Measurements from ENCODE around the gene DISP3. TPM values are rescaled to one million over a fixed set of nuclear protein-coding genes. Genes with fewer than 3 reads are reported as not detected.

Gene DISP3
- total and polyA plus RNA-seq, 2 experiments from 2014 or later = 0.18 to 0.74 TPM

- Histone ChIP-seq H3K4me1 (ENCODE audit: low read depth) (no peaks in the 10 kb centered on the region), H3K36me3 (no peaks in the 10 kb centered on the region), H3K27ac (no peak overlapping the region), H3K27me3 (peaks cover 17% of the 10 kb centered on the region), H3K4me3 (no peak overlapping the region), H3K9me3 (ENCODE audit: low read depth) (no peaks in the 10 kb centered on the region)
- TF ChIP-seq CTCF (IDR thresholded peaks at IDR 0.05; ENCODE audit: low read depth, low read length) = no peak
- DNase-seq (ENCODE audit: low read depth in 1 of 2, low spot score in 1 of 2) = no peak
These were observed 64.8 kb downstream of the DISP3 start for GRCh38 chr1:11543796-11544195.

GRCh38 chr1:11546456-11546855, 67.5 kb downstream of the DISP3 start:
- H3K4me1 ChIP-seq (ENCODE audit: low read depth) = no peaks in the 10 kb centered on the region
- H3K27me3 ChIP-seq = peaks cover 28% of the 10 kb centered on the region
- TF ChIP-seq CTCF (IDR thresholded peaks at IDR 0.05; ENCODE audit: low read depth, low read length) = no peak
- H3K36me3 ChIP-seq = no peaks in the 10 kb centered on the region
- H3K27ac ChIP-seq = no peak overlapping the region
- no peaks in the 10 kb centered on the region for H3K9me3 ChIP-seq (ENCODE audit: low read depth)
- H3K4me3 ChIP-seq = no peak overlapping the region
- DNase-seq (ENCODE audit: low read depth in 1 of 2, low spot score in 1 of 2) = no peak

GRCh38 chr1:11550664-11551283, 71.8 kb downstream of the DISP3 start:
- Histone ChIP-seq H3K27me3 (peaks cover 45% of the 10 kb centered on the region), H3K27ac (no peak overlapping the region), H3K4me3 (no peak overlapping the region), H3K9me3 (ENCODE audit: low read depth) (no peaks in the 10 kb centered on the region), H3K4me1 (ENCODE audit: low read depth) (no peaks in the 10 kb centered on the region), H3K36me3 (no peaks in the 10 kb centered on the region)
- peak; percentile 89 to 97 for DNase-seq (ENCODE audit: low read depth in 1 of 2, low spot score in 1 of 2)
- no peak for TF ChIP-seq CTCF (IDR thresholded peaks at IDR 0.05; ENCODE audit: low read depth, low read length)

GRCh38 chr1:11558276-11558675, 79.3 kb downstream of the DISP3 start:
- Histone ChIP-seq H3K9me3 (ENCODE audit: low read depth) (no peaks in the 10 kb centered on the region), H3K27me3 (peaks cover 32% of the 10 kb centered on the region), H3K27ac (no peak overlapping the region), H3K4me3 (no peak overlapping the region), H3K36me3 (no peaks in the 10 kb centered on the region), H3K4me1 (ENCODE audit: low read depth) (peaks cover 3% of the 10 kb centered on the region)
- DNase-seq (ENCODE audit: low read depth in 1 of 2, low spot score in 1 of 2) = no peak
- TF ChIP-seq CTCF (IDR thresholded peaks at IDR 0.05; ENCODE audit: low read depth, low read length) = no peak

- no peak for TF ChIP-seq CTCF (IDR thresholded peaks at IDR 0.05; ENCODE audit: low read depth, low read length)
- DNase-seq (ENCODE audit: low read depth in 1 of 2, low spot score in 1 of 2) = no peak
- peaks cover 11% of the 10 kb centered on the region for H3K4me1 ChIP-seq (ENCODE audit: low read depth)
- no peak overlapping the region for H3K4me3 ChIP-seq
- no peak overlapping the region for H3K27ac ChIP-seq
- H3K27me3 ChIP-seq = peaks cover 32% of the 10 kb centered on the region
- no peaks in the 10 kb centered on the region for H3K9me3 ChIP-seq (ENCODE audit: low read depth)
- H3K36me3 ChIP-seq = no peaks in the 10 kb centered on the region
These were observed 80.1 kb downstream of the DISP3 start for GRCh38 chr1:11558871-11559590.
